GM18519 (cell line): Measurements from ENCODE around the gene SNX14.

Source experiments
- ATAC-seq: cut with Tn5 transposase; IDR thresholded peaks from one replicate; pipeline ENCODE4 v1.9.1; 2021; ENCODE audit warnings: mild to moderate bottlenecking, moderate library complexity; ENCODE audit not compliant: unreplicated experiment, low FRiP score

The SNX14 gene

DNA sequence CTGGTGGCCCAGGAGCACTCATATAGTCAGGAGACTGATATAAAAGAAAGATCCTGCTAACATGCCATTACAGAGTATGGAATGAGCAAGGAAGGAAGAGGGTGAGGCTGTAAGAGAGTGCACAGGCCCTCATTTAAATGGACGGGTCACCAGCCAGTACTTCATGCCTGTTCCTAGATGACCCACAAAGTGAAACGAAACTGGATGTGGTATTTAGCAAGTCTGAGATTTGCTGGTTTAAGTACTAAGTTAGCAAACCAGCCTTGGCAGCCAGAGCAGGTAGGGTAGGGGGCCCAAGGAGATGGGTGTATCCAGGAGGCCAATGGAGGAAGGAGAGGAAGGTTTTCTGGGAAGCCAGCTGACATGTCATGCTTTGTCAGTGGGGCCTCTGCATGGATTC, 127.9 kb downstream of the SNX14 start:
- no peak for ATAC-seq

DNA sequence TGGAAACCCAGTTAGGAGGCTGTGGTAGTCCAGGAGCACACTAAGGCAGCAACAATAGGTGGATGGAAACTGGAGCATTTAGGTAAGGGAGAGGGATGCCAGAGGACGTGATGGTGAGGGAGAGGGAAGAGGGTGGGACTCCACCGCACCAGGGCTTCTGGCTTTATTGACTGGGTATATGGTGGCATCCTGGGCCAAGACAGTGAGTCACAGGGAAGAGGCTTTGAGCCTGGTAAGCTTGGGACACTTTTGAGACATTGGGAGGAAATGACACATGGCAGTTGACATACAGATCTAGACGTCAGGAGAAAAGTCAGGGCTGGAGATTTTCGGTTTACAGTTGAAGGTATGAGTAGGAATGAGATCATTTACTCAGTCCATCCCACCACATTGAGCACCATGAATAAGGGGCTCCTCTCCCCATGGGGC, 128.9 kb downstream of the SNX14 start:
- ATAC-seq = no peak

DNA sequence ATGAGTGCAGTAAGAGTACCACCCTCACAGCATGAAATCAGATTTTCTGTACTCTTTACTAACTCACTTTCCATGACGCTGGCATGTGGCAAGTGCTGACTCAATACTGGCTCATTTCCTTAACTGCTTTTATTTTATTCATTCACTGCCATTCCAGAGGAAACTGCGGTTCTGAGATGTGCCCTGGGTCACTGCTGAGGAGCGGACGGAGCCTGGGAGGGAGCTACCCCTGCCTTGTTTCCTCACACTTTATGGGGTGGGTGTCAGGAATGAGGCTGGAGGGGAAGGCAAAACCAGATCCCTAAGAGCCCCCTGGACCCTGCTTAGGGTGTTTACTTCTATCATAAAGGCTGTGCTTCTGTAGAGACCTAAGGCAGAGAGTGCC, 129.4 kb downstream of the SNX14 start:
- ATAC-seq = no peak

DNA sequence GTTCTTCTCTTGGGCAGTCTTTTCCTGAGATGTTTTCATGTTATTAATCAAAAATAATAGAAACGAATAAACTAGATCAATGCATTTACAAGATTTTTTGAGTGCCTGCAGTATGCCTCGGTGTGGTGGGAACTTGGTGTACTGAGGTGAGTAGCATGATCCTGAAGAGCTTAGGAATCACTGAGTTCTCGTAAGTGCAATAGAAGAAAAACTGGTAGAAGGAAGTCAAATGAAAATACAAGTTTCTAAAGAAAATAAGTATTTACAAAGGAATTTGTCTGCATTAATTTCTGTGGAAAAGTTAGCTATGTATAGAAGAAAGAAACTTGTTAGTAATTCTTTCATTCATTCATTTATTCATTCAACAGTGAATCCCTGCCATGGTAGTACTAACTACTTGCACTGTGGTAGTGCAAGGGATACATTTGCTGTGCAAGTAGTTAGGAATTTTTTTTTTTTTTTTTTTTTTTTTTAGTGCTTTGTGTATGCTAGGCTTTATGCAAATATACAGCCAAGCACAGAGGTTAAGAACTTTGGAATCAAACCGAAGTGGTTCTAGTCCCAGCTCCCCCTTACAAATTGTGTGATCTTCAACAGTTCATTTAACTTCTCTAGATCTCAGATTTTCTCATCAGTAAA, 129.9 kb downstream of the SNX14 start:
- ATAC-seq = no peak

DNA sequence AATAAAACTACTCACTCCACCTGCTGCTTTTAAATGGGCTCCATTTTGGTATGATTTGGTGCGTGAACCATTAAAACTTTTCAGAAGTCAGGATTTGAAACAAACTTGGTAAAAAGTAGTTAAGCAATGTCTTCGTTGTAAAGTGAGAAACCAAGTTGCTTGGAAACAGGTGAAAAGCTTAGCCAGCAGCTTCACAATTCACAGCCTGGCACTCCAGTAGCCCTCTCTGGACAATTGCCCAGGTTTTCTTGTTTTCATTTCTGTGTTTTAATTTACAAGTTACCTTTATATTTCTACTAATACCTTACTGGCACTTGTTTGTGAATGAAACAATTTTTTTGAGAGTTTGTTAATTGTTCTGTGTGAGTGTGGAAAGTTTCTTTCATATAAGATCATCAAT, 131.0 kb downstream of the SNX14 start:
- no peak for ATAC-seq

DNA sequence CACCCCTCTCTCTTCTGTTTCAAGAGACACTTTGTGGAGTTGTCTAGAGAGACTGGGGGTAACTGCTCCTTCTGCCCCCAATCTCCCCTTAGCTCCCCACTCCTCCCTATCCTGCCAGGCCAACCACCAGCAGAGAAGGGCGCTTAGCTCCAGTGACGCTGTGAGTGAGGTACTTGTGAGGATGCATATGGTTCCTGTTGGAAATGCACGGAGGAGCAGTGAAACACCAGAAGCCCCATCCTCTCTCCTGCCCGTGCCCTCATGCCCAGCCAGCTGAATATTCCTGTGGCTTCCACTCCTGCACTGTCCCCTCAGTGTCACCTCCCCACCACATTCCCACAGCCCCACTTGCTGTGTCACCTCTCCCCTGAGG, 131.9 kb downstream of the SNX14 start:
- ATAC-seq = no peak

DNA sequence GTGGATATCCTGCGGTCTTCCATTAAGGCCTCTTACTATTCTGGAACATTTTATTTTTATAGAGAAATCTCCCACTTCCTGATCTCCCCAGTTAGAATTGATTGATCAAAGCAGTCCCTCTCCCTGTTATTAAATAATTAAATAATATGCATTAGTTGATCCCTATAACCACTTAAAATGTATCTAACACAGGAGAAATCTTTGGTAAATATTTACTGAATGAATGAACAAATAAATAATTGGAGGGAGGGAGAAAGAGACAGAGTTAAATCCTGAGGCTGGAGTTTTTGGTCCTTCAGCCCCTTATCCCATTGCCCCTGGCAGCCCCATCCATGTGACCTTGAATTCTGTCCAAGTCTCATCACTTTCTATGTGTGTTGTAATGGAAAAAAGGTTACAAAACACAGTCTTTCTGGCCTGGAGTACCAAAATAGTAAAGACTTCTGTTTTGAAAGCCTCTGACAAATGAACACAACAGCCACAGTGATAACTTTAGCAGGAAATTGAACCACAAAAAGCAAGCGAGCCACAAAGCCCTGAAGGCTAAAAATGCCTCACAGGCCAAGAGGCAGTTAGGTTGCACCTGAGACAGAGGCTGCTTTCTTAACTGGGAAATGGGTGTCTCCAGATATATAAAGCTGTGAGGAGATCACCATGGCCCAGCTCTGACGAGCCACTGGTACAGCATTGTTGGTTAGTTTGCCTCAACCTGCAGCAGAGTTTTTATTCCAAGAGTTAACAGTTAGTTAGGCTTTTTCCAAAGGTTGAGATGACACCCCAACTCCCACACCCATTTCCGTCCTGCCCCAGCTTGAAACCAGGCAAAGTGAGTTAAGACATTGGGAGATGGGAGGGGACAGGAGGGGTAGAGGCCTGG, 132.5 kb downstream of the SNX14 start:
- peak; percentile 80 for ATAC-seq

DNA sequence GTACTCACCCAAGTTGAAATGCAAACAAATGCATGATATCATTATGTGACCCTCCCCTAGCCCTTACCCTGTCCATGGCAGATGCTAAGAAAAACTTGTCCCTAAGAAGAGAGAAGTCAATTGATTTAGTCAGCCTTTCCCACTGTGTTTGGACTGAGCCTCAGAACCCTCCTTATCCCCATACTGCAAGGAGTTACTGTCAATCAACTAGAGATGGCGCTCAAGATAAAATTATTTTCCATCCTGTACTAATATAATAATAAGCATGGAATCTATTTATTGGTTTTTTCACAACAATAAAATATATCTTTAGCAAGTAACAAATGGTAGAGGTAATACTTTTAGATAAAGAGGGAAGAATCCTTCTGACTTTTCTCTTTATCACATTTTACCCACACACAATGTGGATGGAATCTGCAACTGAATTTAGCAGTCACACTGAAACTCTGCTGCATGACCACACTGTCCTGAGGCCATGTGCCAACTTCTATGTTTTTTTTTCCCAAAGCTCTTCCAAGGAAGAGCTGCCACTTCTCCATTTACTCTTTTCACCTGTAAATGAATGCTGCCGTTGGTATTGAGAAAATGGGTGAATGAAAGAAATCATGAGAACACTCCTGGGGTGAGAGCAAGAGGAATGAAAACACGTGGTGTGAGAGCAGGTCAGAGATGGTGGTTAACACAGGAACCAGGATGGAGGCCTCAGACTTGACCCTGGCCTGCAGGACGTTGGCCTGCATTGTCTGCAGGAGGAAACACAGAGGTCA, 133.3 kb downstream of the SNX14 start:
- no peak for ATAC-seq

DNA sequence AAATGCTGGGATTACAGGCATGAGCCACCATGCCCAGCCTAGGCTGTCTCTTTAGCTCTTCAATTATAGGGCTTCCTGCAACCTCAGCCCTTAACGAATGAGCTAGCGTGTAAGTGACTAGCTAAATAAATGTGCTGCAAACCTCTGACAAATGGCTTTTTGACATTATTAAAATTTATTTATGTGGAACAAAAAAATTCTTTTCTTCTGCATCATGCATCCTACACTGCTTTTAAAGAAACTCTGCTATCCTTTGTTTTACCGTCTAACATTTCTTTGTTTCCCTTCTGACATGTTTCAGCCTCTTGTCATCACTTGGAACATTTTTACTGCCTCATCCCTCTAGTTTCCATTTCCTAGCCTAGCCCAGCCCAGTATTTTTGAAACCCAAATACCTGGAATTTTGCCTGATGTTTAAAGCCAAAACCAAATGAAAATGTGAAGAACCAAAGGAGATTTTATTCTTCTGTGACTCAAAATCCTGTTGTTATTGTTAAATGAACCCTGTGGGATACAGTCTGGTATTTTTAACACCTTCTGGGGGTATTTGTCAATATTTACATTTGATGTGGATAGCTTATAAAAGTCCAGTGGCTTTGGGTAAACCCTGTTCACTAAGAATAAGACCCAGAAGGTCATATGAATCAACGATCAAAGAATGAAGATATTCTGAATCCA, 134.3 kb downstream of the SNX14 start:
- no peak for ATAC-seq

DNA sequence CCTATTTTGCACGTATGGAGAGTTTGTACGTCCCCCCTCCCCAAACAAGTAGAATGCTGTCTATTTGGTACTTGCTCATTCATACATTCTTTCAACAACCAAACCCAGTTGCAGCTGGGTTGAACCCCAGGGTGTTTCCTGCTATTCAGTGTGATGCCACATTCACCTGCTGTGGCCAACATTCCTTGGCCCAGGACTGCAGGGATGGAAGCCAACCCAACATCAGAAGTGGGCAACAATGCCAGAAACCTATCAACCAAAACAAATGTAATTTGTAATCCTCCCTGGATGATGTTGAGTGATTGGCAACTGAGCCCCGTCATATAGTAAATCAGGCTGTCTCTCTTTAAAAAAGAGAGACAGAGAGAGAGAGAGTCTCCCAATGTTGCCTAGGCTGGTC, 134.9 kb downstream of the SNX14 start:
- no peak for ATAC-seq

DNA sequence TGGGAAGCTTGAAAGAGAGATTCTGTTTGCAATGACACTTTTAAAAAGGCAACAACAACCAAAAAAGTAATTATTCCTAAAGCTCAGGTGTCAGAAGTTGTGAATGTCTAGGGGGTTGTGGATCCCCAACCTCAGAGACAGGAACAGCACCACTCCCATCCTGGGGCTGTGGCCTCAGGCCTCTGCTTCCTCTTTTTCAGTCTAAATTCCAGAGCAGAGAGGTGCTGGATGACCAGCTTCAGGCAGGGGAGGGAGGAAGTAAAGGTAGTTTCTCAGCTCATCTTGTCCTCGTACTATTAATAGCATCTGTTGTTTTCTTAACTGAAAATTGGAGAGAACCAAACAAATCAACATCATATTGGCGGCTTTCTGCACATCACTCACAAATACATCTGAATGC, 135.5 kb downstream of the SNX14 start:
- no peak for ATAC-seq

DNA sequence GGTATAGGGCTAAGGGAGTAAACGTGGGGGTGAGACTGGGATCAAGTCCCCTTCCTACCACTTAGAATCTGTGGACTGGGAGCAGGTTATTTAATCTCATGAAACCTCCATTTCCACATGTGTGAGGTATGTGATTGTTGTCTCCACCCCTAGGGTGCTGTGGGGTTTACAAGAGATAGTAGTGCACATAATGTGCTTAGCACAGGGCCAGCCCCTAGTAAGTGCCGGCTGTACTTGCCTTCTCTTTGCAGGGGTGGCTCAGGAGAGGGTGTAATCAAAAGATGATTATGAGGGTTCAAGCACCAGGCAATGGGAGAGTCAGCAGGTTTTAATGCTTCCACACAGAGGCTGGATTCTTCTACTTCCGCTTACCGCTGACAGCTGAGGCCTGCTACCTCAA, 136.9 kb downstream of the SNX14 start:
- no peak for ATAC-seq
